Sigmoid colon (tissue), 7 donors: ENCODE measurements around the gene TMEM213. TPM values are rescaled to one million over a fixed set of nuclear protein-coding genes. Genes with fewer than 3 reads are reported as not detected.

Experiments
- DNase-seq: peaks from one replicate; pipeline ENCODE4 v3.0.0-alpha.2; 2019
- H3K27ac ChIP-seq, 4 donors: fragments of 200-600 bp; sonication (generic); one replicate each; pipeline ENCODE4 v1.5.1; 2016 to 2019; ENCODE audit warnings: mild to moderate bottlenecking in 1 of 4
- H3K27me3 ChIP-seq, 3 donors: fragments of 200-600 bp; sonication (generic); one replicate each; pipeline ENCODE4 v1.5.1; 2019; ENCODE audit warnings: mild to moderate bottlenecking in 1 of 3
- H3K36me3 ChIP-seq, 4 donors: fragments of 200-600 bp; sonication (generic); one replicate each; pipeline ENCODE4 v1.5.1; 2016 to 2019
- H3K4me1 ChIP-seq, 4 donors: fragments of 200-600 bp; sonication (generic); one replicate each; pipeline ENCODE4 v1.5.1; 2017 to 2019
- H3K4me3 ChIP-seq, 4 donors: fragments of 200-600 bp; sonication (generic); one replicate each; pipeline ENCODE4 v1.5.1; 2017 to 2019; ENCODE audit warnings: mild to moderate bottlenecking in 2 of 4, moderate library complexity in 1 of 4
- H3K9me3 ChIP-seq, 4 donors: fragments of 200-600 bp in 3 of 4; sonication (generic) in 3 of 4; one replicate each; pipeline versions ENCODE4 v1.5.1 to v1.6.1; 2013 to 2019
- EP300 ChIP-seq, 4 donors: sonication (generic); formaldehyde crosslinking; IDR thresholded peaks; one replicate each; pipeline ENCODE4 v1.6.1; 2017; ENCODE audit warnings: antibody characterized with exemption in 4 of 4
- POLR2A ChIP-seq, 2 donors: fragments of 450-650 bp; IDR thresholded peaks; one replicate each; pipeline ENCODE4 v1.6.1; 2016; ENCODE audit warnings: antibody characterized with exemption in 2 of 2, mild to moderate bottlenecking in 2 of 2, moderate library complexity in 2 of 2
- POLR2AphosphoS5 ChIP-seq, 4 donors: sonication (generic); formaldehyde crosslinking; IDR thresholded peaks; one replicate each; pipeline ENCODE4 v1.6.1; 2017; ENCODE audit warnings: antibody characterized with exemption in 4 of 4
- WGBS, 2 donors: extraction: QIAGEN DNeasy Blood & Tissue Kit; methylation state at CpG; one replicate each; pipeline ENCODE4 v1.1.7; 2013; 5-methylcytosine and 5-hydroxymethylcytosine counted together
- intact Hi-C: fragments of 100-400 bp; cut with DNase I; formaldehyde crosslinking; loops from one replicate; pipeline ENCODE4 v1.15.1; 2023
- polyA plus RNA-seq, 3 donors: library from polyadenylated mRNA; stranded (reverse); fragments of 200-250 nt; gene quantifications; one replicate each; pipeline ENCODE4 v1.2.3, GENCODE V29; 2013
- total RNA-seq, 4 donors: library from RNA; depleted of rRNA; stranded (reverse); fragments of >200 nt; gene quantifications; one replicate each; pipeline ENCODE4 v1.1.0, GENCODE V29; 2016
- TF ChIP-seq, protein P1 (sequence below), 4 experiments: fragments of 450-650 bp in 3 of 4; fragments of 200-600 bp in 1 of 4; IDR thresholded peaks; one replicate each; pipeline ENCODE4 v1.5.1; 2016 to 2019; ENCODE audit warnings: antibody characterized with exemption in 4 of 4, mild to moderate bottlenecking in 3 of 4, moderate library complexity in 2 of 4
- donor health status: healthy with polysubstance abuse.
- donor health status: Bipolar disorder and iron deficiency.
- donor health status: healthy.

TMEM213 gene
- total and polyA plus RNA-seq, 7 donors, result 0.01 TPM; not detected in 6

DNA sequence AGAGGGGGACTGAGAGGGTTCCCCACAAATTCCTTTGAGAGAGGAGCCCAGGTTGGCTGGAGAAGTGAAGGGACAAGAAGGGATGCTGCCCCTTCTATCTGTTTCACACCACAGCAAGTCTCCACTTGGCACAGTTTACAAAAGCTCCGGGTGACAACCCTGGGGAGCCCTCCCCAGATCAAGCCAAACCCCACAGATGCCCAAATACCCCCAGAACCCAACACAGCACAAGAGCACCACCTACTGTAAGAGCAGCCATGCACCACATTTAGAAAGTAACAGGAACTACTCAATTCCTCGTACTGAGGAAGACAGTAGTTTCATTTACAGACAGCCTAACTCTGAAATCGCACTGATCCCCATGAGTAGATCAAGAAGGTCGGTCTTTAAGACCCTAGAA, 68.0 kb downstream of the TMEM213 start:
- Histone ChIP-seq H3K27ac (no peak overlapping the region), H3K27me3 (no peaks in the 10 kb centered on the region), H3K4me1 (no peaks in the 10 kb centered on the region), H3K4me3 (no peak overlapping the region), H3K9me3 (no peaks in the 10 kb centered on the region), H3K36me3 (peaks cover 0 to 19% (median 1%) of the 10 kb centered on the region in 4 donors)
- intact Hi-C loops, result no loop called here
- no peak for DNase-seq
- WGBS, 2 donors, result 73 to 81% methylated on average over 4 of the region's 4 CpGs
- no peak for TF ChIP-seq POLR2A (IDR thresholded peaks at IDR 0.05)
- no peak for TF ChIP-seq POLR2AphosphoS5 (IDR thresholded peaks at IDR 0.05)
- TF ChIP-seq EP300 (IDR thresholded peaks at IDR 0.05), result no peak
- TF ChIP-seq, protein P1, sequence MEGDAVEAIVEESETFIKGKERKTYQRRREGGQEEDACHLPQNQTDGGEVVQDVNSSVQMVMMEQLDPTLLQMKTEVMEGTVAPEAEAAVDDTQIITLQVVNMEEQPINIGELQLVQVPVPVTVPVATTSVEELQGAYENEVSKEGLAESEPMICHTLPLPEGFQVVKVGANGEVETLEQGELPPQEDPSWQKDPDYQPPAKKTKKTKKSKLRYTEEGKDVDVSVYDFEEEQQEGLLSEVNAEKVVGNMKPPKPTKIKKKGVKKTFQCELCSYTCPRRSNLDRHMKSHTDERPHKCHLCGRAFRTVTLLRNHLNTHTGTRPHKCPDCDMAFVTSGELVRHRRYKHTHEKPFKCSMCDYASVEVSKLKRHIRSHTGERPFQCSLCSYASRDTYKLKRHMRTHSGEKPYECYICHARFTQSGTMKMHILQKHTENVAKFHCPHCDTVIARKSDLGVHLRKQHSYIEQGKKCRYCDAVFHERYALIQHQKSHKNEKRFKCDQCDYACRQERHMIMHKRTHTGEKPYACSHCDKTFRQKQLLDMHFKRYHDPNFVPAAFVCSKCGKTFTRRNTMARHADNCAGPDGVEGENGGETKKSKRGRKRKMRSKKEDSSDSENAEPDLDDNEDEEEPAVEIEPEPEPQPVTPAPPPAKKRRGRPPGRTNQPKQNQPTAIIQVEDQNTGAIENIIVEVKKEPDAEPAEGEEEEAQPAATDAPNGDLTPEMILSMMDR (IDR thresholded peaks at IDR 0.05), result no peak

DNA sequence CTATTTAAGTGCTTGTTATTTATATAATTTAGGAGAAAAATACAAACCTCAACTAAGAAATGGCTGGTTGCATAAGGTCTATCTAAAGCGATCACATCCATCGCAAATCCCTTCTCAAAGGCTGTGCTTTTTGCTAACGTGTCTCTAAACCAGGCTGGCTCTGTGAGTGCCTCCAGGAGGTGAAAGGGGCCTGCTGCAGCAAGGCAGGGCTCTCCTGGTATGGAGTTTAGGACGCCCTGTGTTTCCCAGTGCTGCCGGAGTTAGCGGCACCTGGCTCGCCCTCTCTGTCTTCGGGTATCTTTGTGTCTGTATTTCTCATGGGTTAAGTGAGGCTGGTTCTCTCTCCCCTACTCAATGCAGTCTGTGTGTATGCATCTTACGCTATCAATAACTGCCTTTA, 68.6 kb downstream of the TMEM213 start:
- 94 to 95% methylated on average over 9 of the region's 9 CpGs for WGBS, 2 donors
- H3K36me3 ChIP-seq, result peaks cover 0 to 15% (median 2%) of the 10 kb centered on the region in 4 donors
- intact Hi-C loops, result no loop called here

GRCh38 chr7:138867744-138868143, 70.0 kb downstream of the TMEM213 start:
- intact Hi-C loops, result no loop called here
- TF ChIP-seq POLR2AphosphoS5 (IDR thresholded peaks at IDR 0.05) (no peak), EP300 (IDR thresholded peaks at IDR 0.05) (no peak)
- H3K36me3 ChIP-seq, result peaks cover 0 to 15% (median 2%) of the 10 kb centered on the region in 4 donors
- no peak overlapping the region for H3K4me3 ChIP-seq
- WGBS, 2 donors, result 95 to 96% methylated on average over 19 of the region's 19 CpGs
- no peak overlapping the region for H3K27ac ChIP-seq
- H3K4me1 ChIP-seq, result no peaks in the 10 kb centered on the region
- no peak for DNase-seq
- no peaks in the 10 kb centered on the region for H3K9me3 ChIP-seq
- H3K27me3 ChIP-seq, result no peaks in the 10 kb centered on the region

More for the DNA sequence above, 68.6 kb downstream of the TMEM213 start:
- TF ChIP-seq POLR2A (IDR thresholded peaks at IDR 0.05), result no peak
- TF ChIP-seq POLR2AphosphoS5 (IDR thresholded peaks at IDR 0.05), result no peak
- no peak for TF ChIP-seq EP300 (IDR thresholded peaks at IDR 0.05)
- H3K9me3 ChIP-seq, result no peaks in the 10 kb centered on the region
- H3K27ac ChIP-seq, result no peak overlapping the region
- no peak for DNase-seq
- no peak overlapping the region for H3K4me3 ChIP-seq
- no peaks in the 10 kb centered on the region for H3K27me3 ChIP-seq
- no peaks in the 10 kb centered on the region for H3K4me1 ChIP-seq

DNA sequence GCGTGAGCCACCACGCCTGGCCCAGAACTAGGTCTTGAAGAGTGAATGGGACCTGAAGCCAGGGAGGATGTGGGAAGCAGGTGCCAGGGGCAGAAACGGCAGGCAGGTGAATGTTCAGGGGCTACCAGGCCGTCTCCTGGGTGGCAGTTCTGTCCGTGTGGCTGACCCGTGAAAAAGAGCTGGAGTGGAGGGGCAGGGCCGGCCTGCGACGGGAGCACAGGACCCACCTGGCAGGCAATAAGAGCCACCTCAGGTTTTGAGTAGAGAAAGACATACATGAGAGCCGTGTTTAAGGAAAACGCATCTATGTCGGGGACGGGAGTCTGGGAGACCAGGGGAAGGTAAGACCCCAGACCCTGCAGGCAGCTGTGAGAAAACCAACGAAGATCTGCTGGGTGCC, 70.9 kb downstream of the TMEM213 start:
- Histone ChIP-seq H3K36me3 (peaks cover 0 to 15% (median 2%) of the 10 kb centered on the region in 4 donors), H3K27me3 (no peaks in the 10 kb centered on the region), H3K4me1 (no peaks in the 10 kb centered on the region), H3K27ac (no peak overlapping the region), H3K4me3 (no peak overlapping the region), H3K9me3 (no peaks in the 10 kb centered on the region)
- intact Hi-C loops, result no loop called here
- 90 to 95% methylated on average over 14 of the region's 14 CpGs for whole genome bisulfite sequencing, 2 donors
- no peak for TF ChIP-seq EP300 (IDR thresholded peaks at IDR 0.05)
- TF ChIP-seq, protein P1 (IDR thresholded peaks at IDR 0.05), result no peak
- no peak for DNase-seq

DNA sequence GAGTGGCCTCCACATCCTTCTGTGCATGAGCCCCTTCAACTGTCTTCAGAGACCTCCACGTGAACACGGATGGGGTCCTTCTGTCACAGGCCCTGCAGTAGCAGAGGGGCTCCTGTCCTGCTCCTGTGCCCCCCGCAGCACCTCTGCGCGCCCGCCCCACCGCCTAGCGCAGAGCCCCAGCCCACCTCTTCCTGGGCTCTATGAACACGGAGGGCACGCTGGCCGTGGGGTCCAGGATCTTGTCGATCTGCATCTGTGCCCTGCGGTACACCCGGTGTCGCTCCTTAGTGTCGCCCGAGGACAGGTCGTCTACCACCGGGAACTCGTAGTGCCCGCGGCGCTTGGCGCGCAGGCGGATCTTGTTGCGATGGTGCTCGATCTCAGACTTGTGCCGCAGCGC, 71.6 kb downstream of the TMEM213 start:
- no peaks in the 10 kb centered on the region for H3K9me3 ChIP-seq
- H3K27me3 ChIP-seq, result no peaks in the 10 kb centered on the region
- H3K27ac ChIP-seq, result no peak overlapping the region
- H3K4me3 ChIP-seq, result no peak overlapping the region
- DNase-seq, result no peak
- H3K36me3 ChIP-seq, result peaks cover 0 to 15% (median 2%) of the 10 kb centered on the region in 4 donors
- intact Hi-C loops, result no loop called here
- 97 to 98% methylated on average over 30 of the region's 30 CpGs for WGBS, 2 donors
- no peaks in the 10 kb centered on the region for H3K4me1 ChIP-seq
- no peak for TF ChIP-seq POLR2A (IDR thresholded peaks at IDR 0.05)
- TF ChIP-seq EP300 (IDR thresholded peaks at IDR 0.05), result no peak
- no peak for TF ChIP-seq POLR2AphosphoS5 (IDR thresholded peaks at IDR 0.05)
- TF ChIP-seq, protein P1 (IDR thresholded peaks at IDR 0.05), result no peak
